HG02759 (cell line): ENCODE results near the gene SCN11A.

Source experiments
- ATAC-seq: cut with Tn5 transposase; IDR thresholded peaks from one replicate; pipeline ENCODE4 v1.9.1; 2021; ENCODE audit warnings: mild to moderate bottlenecking, moderate library complexity; ENCODE audit not compliant: unreplicated experiment

SCN11A gene

DNA sequence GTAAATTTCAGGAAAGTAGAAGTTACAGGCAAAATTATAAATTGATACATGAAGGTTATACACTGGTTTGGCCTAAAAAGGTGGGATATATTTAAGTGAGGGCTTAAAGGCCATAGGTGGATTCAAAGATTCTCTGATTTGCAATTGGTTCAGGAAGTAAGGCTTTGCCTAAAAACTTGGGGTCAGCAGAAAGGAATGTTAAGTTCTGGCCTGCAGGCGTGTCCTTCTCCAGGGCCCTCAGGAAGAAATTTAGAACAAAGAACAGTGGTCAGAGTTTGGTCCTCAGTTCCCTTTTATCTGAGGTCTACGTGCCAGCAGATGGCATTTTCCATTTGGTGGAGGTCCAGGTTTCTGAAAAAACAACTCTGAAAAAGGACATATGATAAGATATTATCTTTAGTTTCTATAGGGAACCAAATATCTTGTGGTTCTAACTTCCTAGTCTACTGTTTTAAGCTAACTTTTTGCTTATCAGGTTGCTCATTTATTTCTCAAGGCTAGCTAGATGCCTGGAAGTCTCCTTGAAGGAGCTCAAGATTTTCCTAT lies 40.5 kb downstream of the SCN11A start:
- ATAC-seq = no peak

DNA sequence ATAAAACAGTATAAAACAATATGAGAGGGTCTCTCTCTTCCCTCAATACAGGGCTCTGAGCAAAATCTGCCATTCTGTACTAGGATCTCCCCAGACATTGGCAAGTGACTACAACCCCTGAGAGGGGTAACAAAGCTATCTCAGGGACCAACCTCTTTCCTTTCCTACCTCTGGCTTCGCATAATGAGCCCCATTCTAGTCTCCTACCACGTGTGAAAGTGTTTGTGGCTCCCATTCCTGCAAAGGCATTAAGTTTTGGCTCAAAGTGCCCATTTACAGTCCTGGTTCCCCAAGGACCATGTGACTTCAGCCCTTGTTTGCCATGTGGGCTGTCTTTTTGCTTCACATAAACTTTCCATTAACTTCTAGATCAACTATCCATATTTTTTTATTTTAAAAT lies 46.4 kb downstream of the SCN11A start:
- ATAC-seq = no peak
